GM10248 (cell line): ENCODE measurements around the gene IGSF8.

ENCODE experiments used
- CTCF ChIA-PET: fragments of 300-600 bp; sonication (Branson Sonifier 250); formaldehyde crosslinking; extraction: SDS; loops from one replicate; lab custom pipeline; 2021; ENCODE audit warnings: antibody characterized with exemption; lab: Yijun Ruan, JAX
- POLR2A ChIA-PET: fragments of 350-650 bp; sonication (Branson Sonifier 250); formaldehyde crosslinking; extraction: SDS; loops from one replicate; lab custom pipeline; 2020; ENCODE audit warnings: antibody characterized with exemption; lab: Yijun Ruan, JAX
- DNase-seq: peaks from one replicate; pipeline ENCODE4 v3.0.0; 2012; ENCODE audit errors: extremely low spot score
- TF ChIP-seq, protein P1 (sequence below): IDR thresholded peaks from 2 replicates; pipeline ENCODE4 v1.5.1; 2012; ENCODE audit warnings: mild to moderate bottlenecking, low read depth; ENCODE audit errors: extremely low read depth, missing control alignments, control extremely low read depth

Gene IGSF8

DNA sequence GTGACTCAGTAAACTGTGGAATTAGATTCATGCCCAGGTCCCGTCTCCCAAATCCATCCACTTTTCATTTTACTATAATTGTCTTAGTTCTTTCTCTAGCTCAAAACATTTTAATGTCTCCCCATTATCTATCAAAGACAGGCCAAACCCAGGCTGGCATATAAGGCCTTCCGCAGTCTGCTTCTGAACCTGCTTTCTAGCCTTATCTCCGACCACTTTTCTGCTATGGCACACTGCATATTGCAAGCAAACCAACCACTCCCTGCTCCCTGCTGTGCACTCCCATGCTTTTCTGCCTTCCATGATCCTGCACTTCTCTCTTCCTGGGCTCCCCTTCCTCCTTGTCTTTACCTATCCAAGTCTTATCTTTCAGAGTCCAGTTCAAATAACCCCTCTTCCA is 49.3 kb downstream of the IGSF8 start:
- TF ChIP-seq, protein P1, sequence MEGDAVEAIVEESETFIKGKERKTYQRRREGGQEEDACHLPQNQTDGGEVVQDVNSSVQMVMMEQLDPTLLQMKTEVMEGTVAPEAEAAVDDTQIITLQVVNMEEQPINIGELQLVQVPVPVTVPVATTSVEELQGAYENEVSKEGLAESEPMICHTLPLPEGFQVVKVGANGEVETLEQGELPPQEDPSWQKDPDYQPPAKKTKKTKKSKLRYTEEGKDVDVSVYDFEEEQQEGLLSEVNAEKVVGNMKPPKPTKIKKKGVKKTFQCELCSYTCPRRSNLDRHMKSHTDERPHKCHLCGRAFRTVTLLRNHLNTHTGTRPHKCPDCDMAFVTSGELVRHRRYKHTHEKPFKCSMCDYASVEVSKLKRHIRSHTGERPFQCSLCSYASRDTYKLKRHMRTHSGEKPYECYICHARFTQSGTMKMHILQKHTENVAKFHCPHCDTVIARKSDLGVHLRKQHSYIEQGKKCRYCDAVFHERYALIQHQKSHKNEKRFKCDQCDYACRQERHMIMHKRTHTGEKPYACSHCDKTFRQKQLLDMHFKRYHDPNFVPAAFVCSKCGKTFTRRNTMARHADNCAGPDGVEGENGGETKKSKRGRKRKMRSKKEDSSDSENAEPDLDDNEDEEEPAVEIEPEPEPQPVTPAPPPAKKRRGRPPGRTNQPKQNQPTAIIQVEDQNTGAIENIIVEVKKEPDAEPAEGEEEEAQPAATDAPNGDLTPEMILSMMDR: no peak
- no peak for DNase-seq
- CTCF ChIA-PET: interaction anchor here (0.9 to 45.2 kb wide), 3 partner anchors 12 to 36 kb away, joined by 3 to 983 read pairs (median 3); partner anchors contain the start of genes IGSF8, KCNJ10 and KCNJ9
- POLR2A ChIA-PET: no interaction called here

- ChIA-PET CTCF (interaction anchor here (0.9 to 45.2 kb wide), 6 partner anchors 11 to 328 kb away, joined by 3 to 983 read pairs (median 7); partner anchors contain the start of genes IGSF8, KCNJ10 and KCNJ9), POLR2A (no interaction called here)
- TF ChIP-seq, protein P1: no peak
- DNase-seq: no peak
These were observed 50.1 kb downstream of the IGSF8 start for GRCh38 chr1:160048335-160048734.

DNA sequence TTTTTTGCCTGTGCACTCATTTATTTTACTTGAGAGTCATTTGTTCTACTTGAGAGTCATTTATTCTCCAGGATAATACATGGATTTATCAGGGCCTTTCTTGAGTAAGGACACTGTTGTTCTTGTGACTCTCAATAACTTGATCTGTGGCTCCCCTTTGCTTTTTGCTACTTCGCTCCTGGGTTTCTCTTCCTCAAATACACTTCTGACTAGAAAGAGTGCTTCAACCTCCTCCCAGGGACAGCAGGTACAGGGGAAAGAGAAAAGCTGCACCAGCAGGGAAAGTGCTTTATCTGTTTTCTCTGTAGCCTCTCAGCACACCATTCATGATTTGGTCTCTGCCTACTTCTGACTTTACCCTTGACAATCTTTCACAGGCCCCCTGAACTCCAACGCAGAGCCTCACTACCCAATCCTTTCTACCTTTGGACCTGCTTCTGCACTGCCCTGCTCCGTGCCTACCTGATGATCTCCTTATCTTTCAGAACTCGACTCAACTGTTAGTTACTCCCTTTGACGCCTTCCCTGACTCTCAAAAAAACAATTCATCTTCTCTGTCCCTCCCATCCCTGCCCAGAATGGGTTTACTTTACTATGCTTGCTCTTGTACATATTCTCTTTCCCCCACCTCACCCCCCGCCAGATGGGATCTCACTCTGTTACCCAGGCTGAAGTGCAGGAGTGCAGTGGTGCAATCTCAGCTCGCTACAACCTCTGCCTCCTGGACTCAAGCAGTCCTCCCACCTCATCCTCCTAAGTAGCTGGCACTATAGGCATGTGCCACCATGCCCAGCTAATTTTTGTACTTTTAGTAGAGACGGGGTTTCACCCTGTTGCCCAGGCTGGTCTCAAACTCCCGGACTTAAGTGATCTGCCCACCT is 51.1 kb downstream of the IGSF8 start:
- DNase-seq: peak; percentile 45
- ChIA-PET CTCF (interaction anchor here (0.9 to 45.2 kb wide), 22 partner anchors 10 to 332 kb away, joined by 3 to 983 read pairs (median 7); partner anchors contain the start of genes IGSF8, KCNJ10, KCNJ9 and PIGM), POLR2A (no interaction called here)
- TF ChIP-seq, protein P1: no peak

DNA sequence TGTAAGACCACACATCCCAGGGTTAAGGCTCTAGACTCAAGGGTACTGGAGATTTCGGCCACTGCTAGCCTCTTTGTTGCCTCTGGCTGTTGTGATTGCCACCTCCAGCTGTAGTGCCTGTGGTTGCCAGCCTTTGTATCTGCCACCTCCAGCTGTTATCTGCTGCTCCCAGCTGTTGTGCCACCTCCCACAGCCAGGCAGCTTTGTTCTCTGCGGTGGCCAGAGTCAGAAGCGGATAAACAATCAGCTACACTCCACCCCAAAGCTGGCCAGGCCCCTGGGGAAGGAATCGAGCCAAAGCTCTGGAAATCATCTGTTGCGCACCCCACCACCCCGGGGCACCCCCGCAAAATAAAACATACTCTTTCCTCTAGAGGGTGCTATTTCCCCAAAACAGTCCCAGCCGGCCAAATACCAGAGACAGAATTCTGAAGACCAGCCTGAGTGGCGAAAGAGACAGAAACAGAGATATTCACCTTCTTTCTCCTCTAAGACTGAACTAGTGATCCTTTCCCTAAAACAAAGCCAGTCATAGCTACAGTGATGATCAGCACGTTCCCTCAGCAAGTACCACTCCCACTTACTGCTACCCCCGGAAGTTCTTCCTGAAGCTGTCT is 51.8 kb downstream of the IGSF8 start:
- POLR2A ChIA-PET: no interaction called here
- peak; percentile 82 for DNase-seq
- CTCF ChIA-PET: interaction anchor here (0.7 to 45.2 kb wide), 35 partner anchors 10 to 332 kb away, joined by 3 to 983 read pairs (median 5); partner anchors contain the start of genes IGSF8, KCNJ10, KCNJ9 and PIGM
- TF ChIP-seq, protein P1: peak; percentile 67

DNA sequence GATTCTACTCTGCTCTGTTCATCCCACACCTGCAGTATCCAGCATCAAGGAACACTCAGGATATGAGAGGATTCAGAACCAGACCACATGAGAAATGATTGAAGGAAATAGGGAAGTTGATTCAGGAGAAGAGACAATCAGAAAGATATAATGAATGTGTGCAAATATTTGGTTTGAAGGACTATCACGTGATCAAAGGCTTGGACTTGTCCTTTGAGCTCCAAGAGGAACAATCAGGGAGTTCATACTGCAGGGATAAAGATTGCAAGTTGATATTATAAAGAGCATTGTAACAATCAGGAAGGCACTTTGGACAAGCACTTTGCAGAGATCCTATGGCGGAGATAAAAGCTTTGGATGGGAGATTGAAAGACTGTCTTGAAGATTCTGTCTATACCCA is 52.8 kb downstream of the IGSF8 start:
- POLR2A ChIA-PET: no interaction called here
- DNase-seq: no peak
- TF ChIP-seq, protein P1: no peak
- CTCF ChIA-PET: interaction anchor here (1.0 to 45.2 kb wide), 26 partner anchors 9 to 331 kb away, joined by 3 to 983 read pairs (median 6); partner anchors contain the start of genes IGSF8, KCNJ10, KCNJ9 and PIGM

DNA sequence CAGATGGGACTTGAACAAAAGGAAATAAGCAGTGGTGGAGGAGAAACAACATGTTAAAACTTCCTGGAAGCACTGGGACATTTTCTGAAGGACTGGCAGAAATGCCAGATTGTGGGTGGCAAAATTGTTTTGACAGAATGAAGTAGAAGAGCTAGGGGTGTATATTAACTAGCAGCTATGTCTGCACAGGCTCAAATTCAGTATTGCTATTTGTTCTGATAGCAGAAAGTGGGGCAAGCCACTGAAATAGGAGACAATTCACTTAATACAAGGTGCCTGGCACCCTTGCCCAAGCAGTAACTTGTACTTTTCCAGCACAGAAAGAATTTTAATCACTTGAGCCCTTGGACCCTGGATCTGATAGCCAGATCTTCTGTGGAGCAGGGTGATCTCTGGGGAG is 54.9 kb downstream of the IGSF8 start:
- no peak for DNase-seq
- CTCF ChIA-PET: interaction anchor here (1.2 to 45.2 kb wide), 3 partner anchors 9 to 41 kb away, joined by 4 to 983 read pairs (median 5); partner anchors contain the start of genes IGSF8, KCNJ10 and KCNJ9
- POLR2A ChIA-PET: no interaction called here
- TF ChIP-seq, protein P1: no peak
